WTC11 (cell line): ENCODE results near the gene KIF13A. TPM values are rescaled to one million over a fixed set of nuclear protein-coding genes. Genes with fewer than 3 reads are reported as not detected.

Source experiments
- ATAC-seq: fragments of 200-7000 bp; cut with Tn5 transposase; 2 replicates; pipeline ENCODE4 v1.10.0; 2021; ENCODE audit warnings: mild to moderate bottlenecking, moderate library complexity
- CTCF ChIA-PET: fragments of 300-600 bp; sonication (Branson Sonifier 250); formaldehyde crosslinking; loops from one replicate; lab custom pipeline; 2021; ENCODE audit warnings: antibody characterized with exemption; lab: Charles Lee
- POLR2A ChIA-PET: fragments of 350-600 bp; sonication (Branson Sonifier 250); formaldehyde crosslinking; loops from one replicate; lab custom pipeline; 2021; ENCODE audit warnings: antibody characterized with exemption; lab: Charles Lee
- DNase-seq: peaks from one replicate; pipeline ENCODE4 v3.0.0; 2021; ENCODE audit warnings: low spot score
- H3K27ac Mint-ChIP-seq: 2 replicates; pipeline ENCODE4 v1.8.0; 2021; ENCODE audit warnings: mixed read lengths
- H3K27me3 Mint-ChIP-seq: 2 replicates; pipeline ENCODE4 v1.8.0; 2021; ENCODE audit warnings: low read depth, mild to moderate bottlenecking, moderate library complexity, mixed read lengths
- H3K36me3 Mint-ChIP-seq: 2 replicates; pipeline ENCODE4 v1.8.0; 2021; ENCODE audit warnings: mixed read lengths
- H3K4me1 Mint-ChIP-seq: 2 replicates; pipeline ENCODE4 v1.8.0; 2022; ENCODE audit warnings: mixed read lengths
- H3K4me3 Mint-ChIP-seq: 2 replicates; pipeline ENCODE4 v1.8.0; 2021; ENCODE audit warnings: mild to moderate bottlenecking, moderate library complexity, mixed read lengths
- H3K9me3 Mint-ChIP-seq: 2 replicates; pipeline ENCODE4 v1.8.0; 2021; ENCODE audit warnings: mixed read lengths
- ETV6 ChIP-seq: sonication (generic); formaldehyde crosslinking; IDR thresholded peaks from 2 replicates; pipeline ENCODE4 v1.8.1; 2022; ENCODE audit warnings: mild to moderate bottlenecking, missing genetic modification reagents
- GABPB1 ChIP-seq: sonication (generic); formaldehyde crosslinking; IDR thresholded peaks from 2 replicates; pipeline ENCODE4 v1.8.1; 2023; ENCODE audit warnings: mild to moderate bottlenecking, missing genetic modification reagents
- GRHL2 ChIP-seq: fragments of 250-450 bp; sonication (Bioruptor Pico); IDR thresholded peaks from 2 replicates; pipeline ENCODE4 v1.8.0; 2022; ENCODE audit warnings: mild to moderate bottlenecking, moderate library complexity; ENCODE audit not compliant: insufficient replicate concordance, severe bottlenecking
- HMGA2 ChIP-seq: fragments of 250-450 bp; sonication (Bioruptor Pico); IDR thresholded peaks from 2 replicates; pipeline ENCODE4 v1.4.0; 2021; ENCODE audit warnings: mild to moderate bottlenecking, moderate library complexity
- SP1 ChIP-seq: sonication (generic); formaldehyde crosslinking; conservative IDR thresholded peaks from 2 replicates; pipeline ENCODE4 v1.8.1; 2022; ENCODE audit warnings: missing genetic modification reagents
- TEAD4 ChIP-seq: sonication (generic); formaldehyde crosslinking; IDR thresholded peaks from 2 replicates; pipeline ENCODE4 v1.8.0; 2022; ENCODE audit warnings: mild to moderate bottlenecking, missing genetic modification reagents
- ZNF396 ChIP-seq: fragments of 250-450 bp; sonication (Bioruptor Pico); IDR thresholded peaks from 2 replicates; pipeline ENCODE4 v1.8.0; 2021; ENCODE audit warnings: mild to moderate bottlenecking, moderate library complexity, borderline replicate concordance
- ZNF671 ChIP-seq: fragments of 250-450 bp; sonication (Bioruptor Pico); IDR thresholded peaks from 2 replicates; pipeline ENCODE4 v1.8.0; 2021; ENCODE audit warnings: mild to moderate bottlenecking
- total RNA-seq: library from RNA; stranded (reverse); gene quantifications from 3 replicates; pipeline ENCODE4 v1.2.3, GENCODE V29; 2021
- TF ChIP-seq, protein P1 (sequence below): sonication (generic); formaldehyde crosslinking; IDR thresholded peaks from 2 replicates; pipeline ENCODE4 v1.8.0; 2023; ENCODE audit warnings: missing genetic modification reagents, mild to moderate bottlenecking, borderline replicate concordance
- TF ChIP-seq, protein P2 (sequence below): sonication (generic); formaldehyde crosslinking; IDR thresholded peaks from 2 replicates; pipeline ENCODE4 v1.8.0; 2022; ENCODE audit warnings: mild to moderate bottlenecking, missing genetic modification reagents

KIF13A gene
- total RNA-seq, 1 experiment from 2014 or later = 32.7 TPM

DNA sequence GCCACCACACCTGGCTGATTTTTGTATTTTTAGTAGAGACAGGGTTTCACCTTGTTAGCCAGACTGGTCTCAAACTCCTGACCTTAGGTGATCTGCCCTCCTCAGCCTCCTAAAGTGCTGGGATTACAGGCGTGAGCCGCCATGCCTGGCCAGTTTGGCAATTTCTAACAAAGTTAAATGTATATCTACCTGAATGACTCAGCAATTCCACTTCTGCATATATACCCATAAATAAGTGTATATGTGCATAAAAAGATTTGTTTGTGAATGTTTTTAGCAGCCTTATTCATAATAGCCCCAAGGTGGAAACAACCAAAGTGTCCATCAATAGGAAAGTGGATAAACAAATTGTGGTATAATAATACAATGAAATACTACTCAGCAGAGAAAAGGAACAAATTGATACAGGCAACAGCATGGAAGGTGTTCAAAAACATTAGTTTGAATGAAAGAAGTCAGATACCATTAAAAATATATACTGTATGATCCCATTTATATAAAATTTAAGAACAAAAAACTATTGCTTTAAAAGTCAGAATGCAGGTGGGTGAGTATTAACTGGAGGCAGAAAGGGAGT, 44.3 kb upstream of the KIF13A start (continued):
- TF ChIP-seq, protein P1, sequence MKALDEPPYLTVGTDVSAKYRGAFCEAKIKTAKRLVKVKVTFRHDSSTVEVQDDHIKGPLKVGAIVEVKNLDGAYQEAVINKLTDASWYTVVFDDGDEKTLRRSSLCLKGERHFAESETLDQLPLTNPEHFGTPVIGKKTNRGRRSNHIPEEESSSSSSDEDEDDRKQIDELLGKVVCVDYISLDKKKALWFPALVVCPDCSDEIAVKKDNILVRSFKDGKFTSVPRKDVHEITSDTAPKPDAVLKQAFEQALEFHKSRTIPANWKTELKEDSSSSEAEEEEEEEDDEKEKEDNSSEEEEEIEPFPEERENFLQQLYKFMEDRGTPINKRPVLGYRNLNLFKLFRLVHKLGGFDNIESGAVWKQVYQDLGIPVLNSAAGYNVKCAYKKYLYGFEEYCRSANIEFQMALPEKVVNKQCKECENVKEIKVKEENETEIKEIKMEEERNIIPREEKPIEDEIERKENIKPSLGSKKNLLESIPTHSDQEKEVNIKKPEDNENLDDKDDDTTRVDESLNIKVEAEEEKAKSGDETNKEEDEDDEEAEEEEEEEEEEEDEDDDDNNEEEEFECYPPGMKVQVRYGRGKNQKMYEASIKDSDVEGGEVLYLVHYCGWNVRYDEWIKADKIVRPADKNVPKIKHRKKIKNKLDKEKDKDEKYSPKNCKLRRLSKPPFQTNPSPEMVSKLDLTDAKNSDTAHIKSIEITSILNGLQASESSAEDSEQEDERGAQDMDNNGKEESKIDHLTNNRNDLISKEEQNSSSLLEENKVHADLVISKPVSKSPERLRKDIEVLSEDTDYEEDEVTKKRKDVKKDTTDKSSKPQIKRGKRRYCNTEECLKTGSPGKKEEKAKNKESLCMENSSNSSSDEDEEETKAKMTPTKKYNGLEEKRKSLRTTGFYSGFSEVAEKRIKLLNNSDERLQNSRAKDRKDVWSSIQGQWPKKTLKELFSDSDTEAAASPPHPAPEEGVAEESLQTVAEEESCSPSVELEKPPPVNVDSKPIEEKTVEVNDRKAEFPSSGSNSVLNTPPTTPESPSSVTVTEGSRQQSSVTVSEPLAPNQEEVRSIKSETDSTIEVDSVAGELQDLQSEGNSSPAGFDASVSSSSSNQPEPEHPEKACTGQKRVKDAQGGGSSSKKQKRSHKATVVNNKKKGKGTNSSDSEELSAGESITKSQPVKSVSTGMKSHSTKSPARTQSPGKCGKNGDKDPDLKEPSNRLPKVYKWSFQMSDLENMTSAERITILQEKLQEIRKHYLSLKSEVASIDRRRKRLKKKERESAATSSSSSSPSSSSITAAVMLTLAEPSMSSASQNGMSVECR = no peak
- TF ChIP-seq, protein P2, sequence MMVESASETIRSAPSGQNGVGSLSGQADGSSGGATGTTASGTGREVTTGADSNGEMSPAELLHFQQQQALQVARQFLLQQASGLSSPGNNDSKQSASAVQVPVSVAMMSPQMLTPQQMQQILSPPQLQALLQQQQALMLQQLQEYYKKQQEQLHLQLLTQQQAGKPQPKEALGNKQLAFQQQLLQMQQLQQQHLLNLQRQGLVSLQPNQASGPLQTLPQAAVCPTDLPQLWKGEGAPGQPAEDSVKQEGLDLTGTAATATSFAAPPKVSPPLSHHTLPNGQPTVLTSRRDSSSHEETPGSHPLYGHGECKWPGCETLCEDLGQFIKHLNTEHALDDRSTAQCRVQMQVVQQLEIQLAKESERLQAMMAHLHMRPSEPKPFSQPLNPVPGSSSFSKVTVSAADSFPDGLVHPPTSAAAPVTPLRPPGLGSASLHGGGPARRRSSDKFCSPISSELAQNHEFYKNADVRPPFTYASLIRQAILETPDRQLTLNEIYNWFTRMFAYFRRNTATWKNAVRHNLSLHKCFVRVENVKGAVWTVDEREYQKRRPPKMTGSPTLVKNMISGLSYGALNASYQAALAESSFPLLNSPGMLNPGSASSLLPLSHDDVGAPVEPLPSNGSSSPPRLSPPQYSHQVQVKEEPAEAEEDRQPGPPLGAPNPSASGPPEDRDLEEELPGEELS (CRISPR knock-in tag) = no peak

DNA sequence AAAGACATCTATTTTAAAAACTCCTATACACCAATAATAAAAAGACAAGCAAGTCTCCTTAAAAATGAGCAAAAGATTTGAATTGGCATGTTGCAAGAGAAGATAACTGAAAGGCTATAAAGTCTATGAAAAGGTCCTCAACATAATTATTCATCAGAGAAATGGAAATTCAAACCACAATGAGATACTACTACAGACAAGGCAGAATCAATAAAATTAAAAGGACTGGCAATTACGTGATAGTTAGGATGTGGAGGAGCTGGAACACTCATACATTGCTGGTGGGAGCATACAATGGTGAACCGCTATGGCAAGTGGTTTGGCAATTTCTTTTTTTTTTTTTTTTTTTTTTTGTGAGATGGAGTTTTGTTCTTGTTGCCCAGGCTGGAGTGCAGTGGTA, 43.8 kb upstream of the KIF13A start:
- ChIA-PET POLR2A (no interaction called here), CTCF (no interaction called here)
- TF ChIP-seq ETV6 (no peak), TEAD4 (CRISPR knock-in tag) (no peak), GRHL2 (CRISPR knock-in tag) (no peak), ZNF396 (CRISPR knock-in tag) (no peak), SP1 (CRISPR knock-in tag) (no peak)
- TF ChIP-seq, protein P1 = no peak
- no peaks in the 10 kb centered on the region for H3K36me3 Mint-ChIP-seq
- H3K27me3 Mint-ChIP-seq = no peaks in the 10 kb centered on the region
- ATAC-seq (no peak), DNase-seq (no peak)
- H3K27ac Mint-ChIP-seq = no peak overlapping the region
- H3K4me3 Mint-ChIP-seq = no peak overlapping the region
- no peaks in the 10 kb centered on the region for H3K9me3 Mint-ChIP-seq
- peaks cover 9% of the 10 kb centered on the region for H3K4me1 Mint-ChIP-seq

DNA sequence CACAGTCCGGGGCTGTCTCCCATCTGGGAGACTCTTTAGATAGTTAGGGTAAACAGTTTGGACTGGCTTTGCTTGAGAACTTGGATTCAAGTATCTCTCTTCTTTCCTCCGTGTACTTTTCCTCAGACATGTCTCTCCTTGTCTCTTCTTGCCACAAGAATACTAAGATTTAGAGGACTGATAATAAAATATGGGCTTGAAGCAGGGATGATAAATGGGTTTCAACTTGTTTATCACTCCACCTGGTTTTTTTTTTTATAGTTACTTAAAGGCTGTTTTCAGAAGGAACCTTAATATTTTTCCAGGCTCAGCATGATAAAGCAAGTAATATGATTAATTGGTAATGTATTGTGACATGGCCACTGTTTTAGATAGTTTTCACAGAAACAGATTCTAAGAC, 40.9 kb upstream of the KIF13A start:
- Mint-ChIP-seq H3K36me3 (no peaks in the 10 kb centered on the region), H3K9me3 (no peaks in the 10 kb centered on the region), H3K4me3 (no peak overlapping the region), H3K27me3 (no peaks in the 10 kb centered on the region), H3K27ac (no peak overlapping the region), H3K4me1 (peaks cover 20% of the 10 kb centered on the region)
- ChIA-PET CTCF (interaction anchor here (1.2 kb wide), 1 partner anchor 93 kb away, joined by 4 read pairs; the partner anchor contains the start of gene NHLRC1), POLR2A (interaction anchor here (0.7 kb wide), 1 partner anchor 85 kb away, joined by 3 read pairs; no protein-coding TSS in a partner anchor)
- DNase-seq = no peak
- TF ChIP-seq ZNF671 (CRISPR knock-in tag) (no peak), HMGA2 (CRISPR knock-in tag) (no peak), GABPB1 (CRISPR knock-in tag) (no peak)
- ATAC-seq = no peak
